KMS-11 (cell line): ENCODE measurements around the gene CBLB.

Experiments
- H2AFZ ChIP-seq: fragments of 200-600 bp; sonication (generic); 2 replicates; pipeline ENCODE4 v1.6.1; 2016; ENCODE audit warnings: antibody characterized with exemption, mixed run types, low read depth
- H3K27ac ChIP-seq: fragments of 200-600 bp; sonication (generic); 2 replicates; pipeline ENCODE4 v1.6.1; 2016; ENCODE audit warnings: mild to moderate bottlenecking, mixed run types
- H3K27me3 ChIP-seq: fragments of 200-600 bp; sonication (generic); 2 replicates; pipeline ENCODE4 v1.6.1; 2017; ENCODE audit warnings: mild to moderate bottlenecking, low read depth, mixed run types, moderate library complexity; ENCODE audit not compliant: insufficient read depth
- H3K36me3 ChIP-seq: fragments of 200-600 bp; sonication (generic); 2 replicates; pipeline ENCODE4 v1.6.1; 2017; ENCODE audit warnings: mild to moderate bottlenecking, mixed run types; ENCODE audit not compliant: insufficient read depth
- H3K4me1 ChIP-seq: fragments of 200-600 bp; sonication (generic); 2 replicates; pipeline ENCODE4 v1.6.1; 2016; ENCODE audit warnings: mild to moderate bottlenecking, low read depth, mixed run types; ENCODE audit not compliant: poor library complexity, severe bottlenecking
- H3K4me2 ChIP-seq: fragments of 200-600 bp; sonication (generic); 2 replicates; pipeline ENCODE4 v1.7.0; 2016; ENCODE audit warnings: mild to moderate bottlenecking, mixed run types
- H3K4me3 ChIP-seq: fragments of 200-600 bp; sonication (generic); IDR thresholded peaks from 2 replicates; pipeline ENCODE4 v1.6.1; 2017; ENCODE audit warnings: low read depth, low read length, mixed read lengths; ENCODE audit not compliant: insufficient read depth
- H3K79me2 ChIP-seq: fragments of 200-600 bp; sonication (generic); 2 replicates; pipeline ENCODE4 v1.6.1; 2016; ENCODE audit warnings: low read depth, mixed run types; ENCODE audit not compliant: insufficient read depth
- H3K9ac ChIP-seq: fragments of 200-600 bp; sonication (generic); 2 replicates; pipeline ENCODE4 v1.6.1; 2016; ENCODE audit warnings: mild to moderate bottlenecking, mixed run types
- H4K20me1 ChIP-seq: fragments of 200-600 bp; sonication (generic); 2 replicates; pipeline ENCODE4 v1.6.1; 2016; ENCODE audit warnings: mild to moderate bottlenecking, mixed run types; ENCODE audit not compliant: insufficient read depth
- TF ChIP-seq, protein P1 (sequence below): fragments of 200-600 bp; sonication (generic); conservative IDR thresholded peaks from 2 replicates; pipeline ENCODE4 v1.6.1; 2017; ENCODE audit warnings: low read depth, mild to moderate bottlenecking, antibody characterized with exemption, low read length, moderate library complexity, mixed read lengths

Gene CBLB

DNA sequence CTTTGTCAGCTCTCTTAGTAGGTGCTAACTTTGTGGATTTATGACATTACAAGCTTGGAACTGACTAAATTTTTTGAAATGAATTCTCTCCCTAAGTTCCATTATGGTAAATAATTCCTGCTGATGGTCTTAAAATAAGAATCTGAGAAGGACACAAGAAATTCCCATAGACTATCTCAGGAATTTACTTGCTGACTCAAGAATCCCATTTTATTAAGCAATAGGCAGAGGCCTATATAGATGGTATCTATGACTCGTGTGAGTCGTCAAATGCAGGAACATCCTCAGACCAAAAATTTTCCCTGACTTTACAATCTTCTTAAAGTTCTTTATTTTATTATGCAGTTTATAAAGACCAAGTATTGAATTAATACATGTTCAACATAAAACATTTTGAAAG is 30.7 kb upstream of the CBLB start:
- H3K4me2 ChIP-seq: no peak overlapping the region
- H3K9ac ChIP-seq: no peak overlapping the region

DNA sequence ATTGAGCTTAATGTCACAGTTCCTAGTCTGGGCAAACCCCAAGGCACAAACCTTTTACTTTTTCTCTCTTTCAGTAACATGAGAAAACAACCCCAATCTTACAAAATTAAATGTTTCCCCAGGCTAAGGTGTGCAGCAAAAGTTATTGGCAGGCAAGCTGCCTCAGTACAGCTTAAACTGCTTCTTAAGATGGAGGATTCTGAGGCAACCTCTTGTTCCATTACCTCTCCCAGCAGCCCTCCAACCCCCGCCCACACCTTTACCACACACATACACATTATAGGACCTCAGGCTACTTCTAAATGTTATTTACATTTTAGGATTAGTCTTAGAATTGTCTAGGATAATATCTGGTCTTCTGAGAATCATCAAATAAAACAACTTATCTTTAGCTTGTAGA is 22.3 kb upstream of the CBLB start:
- TF ChIP-seq, protein P1, sequence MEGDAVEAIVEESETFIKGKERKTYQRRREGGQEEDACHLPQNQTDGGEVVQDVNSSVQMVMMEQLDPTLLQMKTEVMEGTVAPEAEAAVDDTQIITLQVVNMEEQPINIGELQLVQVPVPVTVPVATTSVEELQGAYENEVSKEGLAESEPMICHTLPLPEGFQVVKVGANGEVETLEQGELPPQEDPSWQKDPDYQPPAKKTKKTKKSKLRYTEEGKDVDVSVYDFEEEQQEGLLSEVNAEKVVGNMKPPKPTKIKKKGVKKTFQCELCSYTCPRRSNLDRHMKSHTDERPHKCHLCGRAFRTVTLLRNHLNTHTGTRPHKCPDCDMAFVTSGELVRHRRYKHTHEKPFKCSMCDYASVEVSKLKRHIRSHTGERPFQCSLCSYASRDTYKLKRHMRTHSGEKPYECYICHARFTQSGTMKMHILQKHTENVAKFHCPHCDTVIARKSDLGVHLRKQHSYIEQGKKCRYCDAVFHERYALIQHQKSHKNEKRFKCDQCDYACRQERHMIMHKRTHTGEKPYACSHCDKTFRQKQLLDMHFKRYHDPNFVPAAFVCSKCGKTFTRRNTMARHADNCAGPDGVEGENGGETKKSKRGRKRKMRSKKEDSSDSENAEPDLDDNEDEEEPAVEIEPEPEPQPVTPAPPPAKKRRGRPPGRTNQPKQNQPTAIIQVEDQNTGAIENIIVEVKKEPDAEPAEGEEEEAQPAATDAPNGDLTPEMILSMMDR: no peak
- Histone ChIP-seq H3K4me2 (no peak overlapping the region), H2AFZ (no peak overlapping the region), H4K20me1 (no peaks in the 10 kb centered on the region), H3K36me3 (no peaks in the 10 kb centered on the region), H3K27me3 (no peaks in the 10 kb centered on the region), H3K4me3 (no peak overlapping the region), H3K27ac (no peak overlapping the region), H3K4me1 (no peaks in the 10 kb centered on the region), H3K9ac (no peak overlapping the region), H3K79me2 (no peaks in the 10 kb centered on the region)

More for the DNA sequence above, 30.7 kb upstream of the CBLB start:
- no peaks in the 10 kb centered on the region for H3K36me3 ChIP-seq
- H3K79me2 ChIP-seq: no peaks in the 10 kb centered on the region
- H3K27me3 ChIP-seq: no peaks in the 10 kb centered on the region
- no peak overlapping the region for H2AFZ ChIP-seq
- TF ChIP-seq, protein P1: no peak
- no peaks in the 10 kb centered on the region for H4K20me1 ChIP-seq
- no peaks in the 10 kb centered on the region for H3K4me1 ChIP-seq
- H3K27ac ChIP-seq: no peak overlapping the region
- no peak overlapping the region for H3K4me3 ChIP-seq

DNA sequence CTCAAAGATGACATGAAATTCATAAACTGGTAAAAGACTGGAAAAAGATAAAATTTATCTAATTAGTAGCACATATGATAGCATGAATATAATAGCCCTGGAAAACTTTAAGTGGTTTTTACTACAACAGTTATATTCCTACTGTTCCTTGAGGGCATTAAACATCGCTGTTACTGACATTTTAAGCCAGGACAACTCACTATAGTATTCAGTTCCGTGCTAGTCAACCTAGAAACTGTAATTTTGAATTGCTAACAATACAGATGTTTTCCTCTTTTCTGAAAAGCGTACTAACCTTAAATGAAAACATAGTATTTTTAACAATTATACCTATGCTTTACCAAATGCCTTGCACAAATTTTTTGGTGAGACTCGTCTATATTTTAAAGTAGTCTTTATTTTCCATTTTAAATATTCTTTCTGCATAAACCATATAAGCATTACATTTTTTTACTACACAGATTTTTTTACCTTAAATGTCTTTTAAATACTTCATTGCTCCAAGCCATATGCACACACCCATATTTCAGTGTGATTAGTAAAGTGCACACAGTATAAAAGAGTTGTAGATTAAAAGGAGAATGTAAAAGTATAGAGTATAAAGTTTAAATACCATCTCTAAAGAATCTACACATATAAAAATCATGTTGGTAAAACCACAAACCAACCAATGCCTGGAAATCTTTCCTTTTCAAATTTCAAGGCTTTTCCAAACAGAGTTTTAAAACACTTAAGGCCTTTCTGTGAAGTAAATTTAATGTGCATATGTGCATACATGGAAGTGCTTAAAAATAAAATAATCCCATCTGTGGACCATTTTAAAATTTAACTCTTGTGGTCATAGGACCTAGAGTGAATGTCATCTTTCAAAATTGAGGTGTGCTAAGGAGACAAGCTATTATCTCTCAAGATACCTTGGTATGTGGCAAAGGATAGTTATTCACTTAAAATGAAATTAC is 20.1 kb upstream of the CBLB start:
- Histone ChIP-seq H4K20me1 (no peaks in the 10 kb centered on the region), H3K4me3 (no peak overlapping the region), H3K4me1 (no peaks in the 10 kb centered on the region), H3K79me2 (no peaks in the 10 kb centered on the region), H3K27me3 (no peaks in the 10 kb centered on the region), H3K36me3 (no peaks in the 10 kb centered on the region), H2AFZ (no peak overlapping the region), H3K27ac (no peak overlapping the region), H3K4me2 (no peak overlapping the region), H3K9ac (no peak overlapping the region)
- TF ChIP-seq, protein P1: no peak

GRCh38 chr3:105885256-105885655 is 16.4 kb upstream of the CBLB start:
- Histone ChIP-seq H4K20me1 (no peaks in the 10 kb centered on the region), H2AFZ (no peak overlapping the region)
- TF ChIP-seq, protein P1: no peak

More at GRCh38 chr3:105885256-105885655, 16.4 kb upstream of the CBLB start:
- Histone ChIP-seq H3K4me1 (no peaks in the 10 kb centered on the region), H3K79me2 (no peaks in the 10 kb centered on the region), H3K27ac (no peak overlapping the region), H3K27me3 (no peaks in the 10 kb centered on the region), H3K9ac (no peak overlapping the region), H3K4me2 (no peak overlapping the region), H3K36me3 (no peaks in the 10 kb centered on the region), H3K4me3 (no peak overlapping the region)
